ENCODE measurements around the gene MANEAL.
A peak's percentile ranks its signal among the peaks of the same experiment; 100 is the strongest.

MANEAL gene

GRCh38 chr1:37807555-37808368 is 14.1 kb downstream of the MANEAL start, which contains the start of the genes C1orf122 and YRDC (continued):
- TF ChIP-seq ZNF214 (tag by site-specific recombination; IDR thresholded peaks at IDR 0.05; ENCODE audit: borderline replicate concordance) (no peak), ZBTB49 (tag by site-specific recombination; IDR thresholded peaks at IDR 0.05; ENCODE audit: low read depth) (no peak), ZNF157 (tag by site-specific recombination; IDR thresholded peaks at IDR 0.05) (no peak), ZNF16 (tag by site-specific recombination; IDR thresholded peaks at IDR 0.05; ENCODE audit: low read depth) (no peak), ZNF146 (tag by site-specific recombination; IDR thresholded peaks at IDR 0.05) (no peak), KLF7 (tag by site-specific recombination; IDR thresholded peaks at IDR 0.05; ENCODE audit: borderline replicate concordance) (0 out of 2 replicates have a peak, but pooled peaks have one; percentile 18), PRDM2 (tag by site-specific recombination; IDR thresholded peaks at IDR 0.05; ENCODE audit: borderline replicate concordance) (no peak), ZNF350 (tag by site-specific recombination; IDR thresholded peaks at IDR 0.05) (no peak), ZNF148 (tag by site-specific recombination; IDR thresholded peaks at IDR 0.05; ENCODE audit: borderline replicate concordance) (no peak), SP2 (tag by site-specific recombination; IDR thresholded peaks at IDR 0.05) (peak; percentile 83), ZNF677 (tag by site-specific recombination; IDR thresholded peaks at IDR 0.05) (0 out of 2 replicates have a peak, but pooled peaks have one; percentile 23), KLF1 (tag by site-specific recombination; IDR thresholded peaks at IDR 0.05) (peak; percentile 9; the same call in 1 of the 2 replicates), AEBP2 (tag by site-specific recombination; IDR thresholded peaks at IDR 0.05; ENCODE audit: borderline replicate concordance) (no peak), ZNF335 (tag by site-specific recombination; conservative IDR thresholded peaks at IDR 0.05) (no peak; the same call in none of the 2 replicates), PATZ1 (tag by site-specific recombination; IDR thresholded peaks at IDR 0.05) (peak; percentile 17; the same call in 1 of the 2 replicates), ZNF560 (tag by site-specific recombination; IDR thresholded peaks at IDR 0.05; ENCODE audit: borderline replicate concordance) (no peak), ZBTB17 (tag by site-specific recombination; IDR thresholded peaks at IDR 0.05) (peak; percentile 37; the same call in 1 of the 2 replicates), ZNF48 (tag by site-specific recombination; IDR thresholded peaks at IDR 0.05) (no peak)
